ENCODE results near the gene ESRP2. TPM values are rescaled to one million over a fixed set of nuclear protein-coding genes. Genes with fewer than 3 reads are reported as not detected.

Gene ESRP2
- total RNA-seq, 1 experiment from 2014 or later, result 27.0 TPM

DNA sequence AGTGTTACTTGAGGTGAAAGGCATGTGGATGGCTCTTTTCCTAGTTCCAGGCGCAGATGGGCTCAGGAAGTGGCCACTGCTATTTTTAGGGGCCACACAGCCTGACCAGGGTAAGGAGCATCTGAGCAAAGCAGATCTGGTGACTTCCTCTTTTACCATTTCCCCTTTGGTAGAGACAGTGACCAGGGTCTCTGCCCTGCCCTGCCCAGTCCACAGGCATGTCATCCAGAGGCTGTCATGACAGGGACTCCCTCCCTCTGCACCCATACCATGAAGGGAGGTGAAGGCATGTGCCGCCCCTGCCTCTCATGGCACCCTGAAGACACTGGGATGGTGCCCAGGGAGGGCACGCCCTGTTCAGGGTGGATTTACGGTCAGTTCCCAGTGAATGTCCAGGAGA, 11.5 kb upstream of the ESRP2 start:
- TF ChIP-seq SIN3A (IDR thresholded peaks at IDR 0.05; ENCODE audit: borderline replicate concordance, insufficient read depth, low read depth, low read length) (no peak), TCF7L2 (IDR thresholded peaks at IDR 0.05; ENCODE audit: low read depth, low read length) (no peak), REST (IDR thresholded peaks at IDR 0.05; ENCODE audit: insufficient read depth in 1 of 2, low read depth in 2 of 2, low read length in 1 of 2) (no peak), POLR2AphosphoS5 (IDR thresholded peaks at IDR 0.05; ENCODE audit: low read depth, low read length) (no peak)
- TF ChIP-seq, protein P1, sequence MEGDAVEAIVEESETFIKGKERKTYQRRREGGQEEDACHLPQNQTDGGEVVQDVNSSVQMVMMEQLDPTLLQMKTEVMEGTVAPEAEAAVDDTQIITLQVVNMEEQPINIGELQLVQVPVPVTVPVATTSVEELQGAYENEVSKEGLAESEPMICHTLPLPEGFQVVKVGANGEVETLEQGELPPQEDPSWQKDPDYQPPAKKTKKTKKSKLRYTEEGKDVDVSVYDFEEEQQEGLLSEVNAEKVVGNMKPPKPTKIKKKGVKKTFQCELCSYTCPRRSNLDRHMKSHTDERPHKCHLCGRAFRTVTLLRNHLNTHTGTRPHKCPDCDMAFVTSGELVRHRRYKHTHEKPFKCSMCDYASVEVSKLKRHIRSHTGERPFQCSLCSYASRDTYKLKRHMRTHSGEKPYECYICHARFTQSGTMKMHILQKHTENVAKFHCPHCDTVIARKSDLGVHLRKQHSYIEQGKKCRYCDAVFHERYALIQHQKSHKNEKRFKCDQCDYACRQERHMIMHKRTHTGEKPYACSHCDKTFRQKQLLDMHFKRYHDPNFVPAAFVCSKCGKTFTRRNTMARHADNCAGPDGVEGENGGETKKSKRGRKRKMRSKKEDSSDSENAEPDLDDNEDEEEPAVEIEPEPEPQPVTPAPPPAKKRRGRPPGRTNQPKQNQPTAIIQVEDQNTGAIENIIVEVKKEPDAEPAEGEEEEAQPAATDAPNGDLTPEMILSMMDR (IDR thresholded peaks at IDR 0.05), result no peak
- intact Hi-C loops (cut with micrococcal nuclease; ENCODE audit: unreplicated experiment), result no loop called here
- DNase-seq (ENCODE audit: low read depth, low spot score) (no peak), ATAC-seq (no peak)
- no peak overlapping the region for H3K27ac ChIP-seq (ENCODE audit: low read length)
- no peak overlapping the region for H3K4me3 ChIP-seq (ENCODE audit: low read depth in 2 of 2, low read length in 2 of 2)
- CTCF ChIA-PET, result no interaction called here
- POLR2A ChIA-PET, result no interaction called here
- BruUV-seq (replicated peaks), result no TSS peak
- no peaks in the 10 kb centered on the region for H3K9me3 ChIP-seq (ENCODE audit: control insufficient read depth, insufficient read depth, low read depth, low read length)
- in situ Hi-C loops (cut with HindIII; ENCODE audit: low pct_unique_long_range_greater_than_20kb, low sequenced_read_pairs), result no loop called here
- peaks cover 9% of the 10 kb centered on the region for H3K4me1 ChIP-seq (ENCODE audit: control insufficient read depth, insufficient read depth, low read length)
- no peaks in the 10 kb centered on the region for H3K36me3 ChIP-seq (ENCODE audit: control insufficient read depth, insufficient read depth, low read length)
- no peaks in the 10 kb centered on the region for H3K27me3 ChIP-seq (ENCODE audit: control insufficient read depth, insufficient read depth, low read length)

DNA sequence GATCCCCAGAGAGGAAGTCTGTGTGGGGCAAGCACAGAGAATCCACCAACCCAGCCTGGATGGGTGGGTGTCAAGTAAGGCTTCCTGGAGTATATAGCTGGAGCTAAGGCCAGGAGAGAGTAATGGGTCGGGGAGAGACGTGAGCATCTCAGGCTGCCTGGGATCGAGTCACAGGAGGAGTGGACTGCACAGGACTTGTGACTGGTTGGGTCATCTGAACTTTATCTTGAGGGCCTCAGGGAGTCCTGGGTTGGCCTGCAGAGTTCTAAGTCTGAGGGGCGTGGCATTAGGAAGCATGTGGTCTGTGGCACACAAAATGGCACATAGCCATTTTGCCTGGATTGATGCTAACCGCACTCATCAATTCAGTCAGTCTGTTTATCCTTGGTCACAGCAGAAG, 10.7 kb upstream of the ESRP2 start:
- TF ChIP-seq SIN3A (IDR thresholded peaks at IDR 0.05; ENCODE audit: borderline replicate concordance, insufficient read depth, low read depth, low read length) (no peak), REST (IDR thresholded peaks at IDR 0.05; ENCODE audit: insufficient read depth in 1 of 2, low read depth in 2 of 2, low read length in 1 of 2) (no peak), TCF7L2 (IDR thresholded peaks at IDR 0.05; ENCODE audit: low read depth, low read length) (no peak), POLR2AphosphoS5 (IDR thresholded peaks at IDR 0.05; ENCODE audit: low read depth, low read length) (no peak)
- TF ChIP-seq, protein P1 (IDR thresholded peaks at IDR 0.05), result no peak
- CTCF ChIA-PET, result no interaction called here
- POLR2A ChIA-PET, result no interaction called here
- Histone ChIP-seq H3K4me1 (ENCODE audit: control insufficient read depth, insufficient read depth, low read length) (peaks cover 9% of the 10 kb centered on the region), H3K9me3 (ENCODE audit: control insufficient read depth, insufficient read depth, low read depth, low read length) (no peaks in the 10 kb centered on the region), H3K27ac (ENCODE audit: low read length) (no peak overlapping the region), H3K4me3 (ENCODE audit: low read depth in 2 of 2, low read length in 2 of 2) (no peak overlapping the region), H3K36me3 (ENCODE audit: control insufficient read depth, insufficient read depth, low read length) (no peaks in the 10 kb centered on the region), H3K27me3 (ENCODE audit: control insufficient read depth, insufficient read depth, low read length) (no peaks in the 10 kb centered on the region)
- ATAC-seq, result no peak
- BruUV-seq (replicated peaks), result no TSS peak
- intact Hi-C loops (cut with micrococcal nuclease; ENCODE audit: unreplicated experiment) (no loop called here), in situ Hi-C loops (cut with HindIII; ENCODE audit: low pct_unique_long_range_greater_than_20kb, low sequenced_read_pairs) (no loop called here)
- no peak for DNase-seq (ENCODE audit: low read depth, low spot score)
